Brain microvascular endothelial cell (primary cell): Measurements from ENCODE around the gene RAB17.

Experiments
- DNase-seq: peaks from one replicate; pipeline ENCODE4 v3.0.0-alpha.2; 2020
- H3K27ac ChIP-seq: fragments of 250-450 bp; sonication (Bioruptor Pico); 2 replicates; pipeline ENCODE4 v1.5.1; 2020; ENCODE audit warnings: mild to moderate bottlenecking, moderate library complexity
- H3K27me3 ChIP-seq: fragments of 250-450 bp; sonication (Bioruptor Pico); replicated peaks from 2 replicates; pipeline ENCODE4 v1.5.1; 2020; ENCODE audit warnings: mild to moderate bottlenecking
- H3K36me3 ChIP-seq: fragments of 250-450 bp; sonication (Bioruptor Pico); replicated peaks from 2 replicates; pipeline ENCODE4 v1.5.1; 2020; ENCODE audit warnings: mild to moderate bottlenecking
- H3K4me3 ChIP-seq: 2 replicates; pipeline ENCODE4 v1.5.1; 2011; ENCODE audit warnings: low read depth, mild to moderate bottlenecking, control low read depth, low read length, moderate library complexity
- in situ Hi-C: cut with HindIII; loops from 2 replicates; pipeline ENCODE4 v1.10.0; 2017; ENCODE audit warnings: low sequenced_read_pairs, low pct_ligation_motif_present
- TF ChIP-seq, protein P1 (sequence below): IDR thresholded peaks from 2 replicates; pipeline ENCODE4 v1.5.1; 2011; ENCODE audit warnings: low read depth, mild to moderate bottlenecking, moderate library complexity, low read length, control low read depth, inconsistent platforms; ENCODE audit errors: missing control alignments

RAB17 gene

DNA sequence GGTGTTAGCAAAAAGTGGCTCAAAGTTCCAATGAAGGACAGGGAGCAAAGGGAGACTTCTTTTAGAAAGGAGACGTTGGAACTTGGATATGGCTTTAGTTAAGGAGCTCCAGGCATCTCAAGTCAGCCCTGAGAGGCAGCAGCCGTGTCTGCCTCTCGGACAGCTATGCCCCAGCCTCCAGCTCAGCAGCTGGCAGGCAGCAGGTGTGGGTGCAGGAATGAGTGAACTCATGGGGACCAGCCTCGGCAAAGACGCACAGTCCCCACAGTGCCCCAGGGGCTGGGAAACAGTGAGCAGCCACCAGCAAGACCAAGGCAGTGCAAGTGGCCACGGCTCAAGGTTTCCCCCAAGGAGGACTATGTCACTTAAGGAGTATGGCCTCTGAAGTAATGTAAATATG is 35.2 kb upstream of the RAB17 start:
- no peak for DNase-seq
- Histone ChIP-seq H3K27me3 (no peaks in the 10 kb centered on the region), H3K36me3 (no peaks in the 10 kb centered on the region), H3K4me3 (no peak overlapping the region), H3K27ac (no peak overlapping the region)
- in situ Hi-C loops: no loop called here
- TF ChIP-seq, protein P1, sequence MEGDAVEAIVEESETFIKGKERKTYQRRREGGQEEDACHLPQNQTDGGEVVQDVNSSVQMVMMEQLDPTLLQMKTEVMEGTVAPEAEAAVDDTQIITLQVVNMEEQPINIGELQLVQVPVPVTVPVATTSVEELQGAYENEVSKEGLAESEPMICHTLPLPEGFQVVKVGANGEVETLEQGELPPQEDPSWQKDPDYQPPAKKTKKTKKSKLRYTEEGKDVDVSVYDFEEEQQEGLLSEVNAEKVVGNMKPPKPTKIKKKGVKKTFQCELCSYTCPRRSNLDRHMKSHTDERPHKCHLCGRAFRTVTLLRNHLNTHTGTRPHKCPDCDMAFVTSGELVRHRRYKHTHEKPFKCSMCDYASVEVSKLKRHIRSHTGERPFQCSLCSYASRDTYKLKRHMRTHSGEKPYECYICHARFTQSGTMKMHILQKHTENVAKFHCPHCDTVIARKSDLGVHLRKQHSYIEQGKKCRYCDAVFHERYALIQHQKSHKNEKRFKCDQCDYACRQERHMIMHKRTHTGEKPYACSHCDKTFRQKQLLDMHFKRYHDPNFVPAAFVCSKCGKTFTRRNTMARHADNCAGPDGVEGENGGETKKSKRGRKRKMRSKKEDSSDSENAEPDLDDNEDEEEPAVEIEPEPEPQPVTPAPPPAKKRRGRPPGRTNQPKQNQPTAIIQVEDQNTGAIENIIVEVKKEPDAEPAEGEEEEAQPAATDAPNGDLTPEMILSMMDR: no peak

DNA sequence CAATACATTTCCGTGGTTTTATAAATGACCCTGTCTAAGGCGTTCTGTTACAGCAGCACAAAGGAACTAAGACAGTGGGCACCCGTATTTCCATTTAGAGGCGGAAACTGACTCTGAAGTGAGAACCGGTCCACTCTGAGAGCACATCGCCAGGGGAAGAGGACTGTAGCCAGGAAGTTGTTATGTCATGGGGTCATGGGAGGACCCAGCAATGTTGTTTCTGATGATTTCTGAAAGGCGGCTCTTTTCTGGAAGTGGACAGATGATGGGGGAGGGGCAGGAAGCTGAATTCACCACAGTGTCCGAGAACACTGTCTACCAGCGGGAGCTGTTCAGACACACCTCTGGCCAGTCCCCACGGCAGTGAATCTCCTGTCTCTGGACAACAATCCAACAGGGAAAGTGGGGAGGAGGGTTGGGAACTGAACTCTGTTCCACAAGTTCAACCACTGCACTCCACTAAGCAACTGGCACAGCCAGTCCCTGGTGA is 34.7 kb upstream of the RAB17 start:
- DNase-seq: no peak
- TF ChIP-seq, protein P1: no peak
- H3K36me3 ChIP-seq: no peaks in the 10 kb centered on the region
- no peak overlapping the region for H3K4me3 ChIP-seq
- in situ Hi-C loops: no loop called here
- no peak overlapping the region for H3K27ac ChIP-seq
- H3K27me3 ChIP-seq: no peaks in the 10 kb centered on the region

DNA sequence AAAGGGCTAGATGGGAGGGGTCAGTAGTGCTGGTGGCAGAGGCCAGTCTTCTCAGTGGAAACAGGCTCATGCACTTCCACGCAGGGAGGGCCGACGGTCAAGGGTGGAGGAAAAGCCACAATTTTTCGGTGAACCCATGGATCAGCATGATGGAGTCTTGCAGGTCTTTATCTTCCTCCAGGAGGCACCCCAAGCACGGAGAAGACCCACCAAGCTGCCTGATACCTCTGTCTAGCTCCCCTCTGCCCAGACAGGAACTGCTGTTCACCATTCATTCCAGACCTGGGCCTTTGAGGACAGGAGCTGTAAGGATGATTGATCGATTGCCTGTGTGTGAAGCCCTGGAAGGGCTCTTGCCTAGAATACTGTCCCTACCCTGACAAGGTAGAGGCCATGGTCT is 34.0 kb upstream of the RAB17 start:
- TF ChIP-seq, protein P1: no peak
- H3K27ac ChIP-seq: no peak overlapping the region
- in situ Hi-C loops: no loop called here
- no peaks in the 10 kb centered on the region for H3K36me3 ChIP-seq
- DNase-seq: no peak
- H3K4me3 ChIP-seq: no peak overlapping the region
- H3K27me3 ChIP-seq: no peaks in the 10 kb centered on the region

DNA sequence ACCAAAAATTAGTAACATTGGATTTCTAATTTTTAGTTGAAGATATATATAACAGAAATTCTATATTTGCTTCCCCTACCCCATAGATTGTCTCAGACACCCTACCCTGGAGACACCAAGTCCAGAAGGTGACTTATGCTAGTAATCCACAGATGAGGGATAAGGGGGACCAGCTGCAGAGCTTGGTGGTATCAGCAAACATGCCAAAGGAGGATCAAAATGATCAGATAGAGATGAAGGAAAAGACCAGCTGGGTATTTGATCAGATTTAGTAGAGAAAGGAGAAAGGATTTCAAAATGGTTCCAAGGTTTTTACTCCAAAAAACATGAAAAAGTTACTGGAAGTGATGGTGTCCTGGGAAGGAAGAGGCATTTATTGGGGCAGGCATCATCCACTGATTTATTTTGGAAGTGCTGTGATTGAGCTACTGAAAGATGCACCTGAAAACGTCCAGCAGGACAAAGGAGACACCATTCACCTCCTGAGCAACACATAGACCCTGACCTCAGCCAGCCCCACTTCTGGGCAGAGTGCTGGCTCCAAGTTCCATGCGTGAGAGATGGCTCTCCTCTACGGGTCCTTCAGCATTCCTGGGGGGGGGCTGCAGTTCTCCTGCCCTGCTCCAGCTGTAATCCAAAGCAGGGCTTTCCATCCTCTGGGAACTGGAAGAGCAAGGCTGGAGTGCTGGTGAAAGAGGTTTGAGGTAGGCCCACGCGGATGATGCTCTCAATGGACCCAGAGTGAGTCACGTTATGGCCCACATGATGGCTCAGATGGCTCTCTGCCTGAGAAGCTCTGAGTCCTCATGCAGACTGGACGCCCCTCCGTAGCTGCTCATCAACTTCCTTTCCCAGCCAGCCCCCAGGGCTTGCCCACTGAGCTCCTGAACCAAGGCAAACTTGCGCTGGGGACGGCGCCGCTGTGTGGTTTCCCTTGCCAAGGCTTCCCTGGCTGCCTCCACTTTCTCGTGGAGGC is 33.2 kb upstream of the RAB17 start:
- no peaks in the 10 kb centered on the region for H3K27me3 ChIP-seq
- in situ Hi-C loops: no loop called here
- H3K4me3 ChIP-seq: no peak overlapping the region
- TF ChIP-seq, protein P1: no peak
- H3K36me3 ChIP-seq: no peaks in the 10 kb centered on the region
- H3K27ac ChIP-seq: no peak overlapping the region
- no peak for DNase-seq

DNA sequence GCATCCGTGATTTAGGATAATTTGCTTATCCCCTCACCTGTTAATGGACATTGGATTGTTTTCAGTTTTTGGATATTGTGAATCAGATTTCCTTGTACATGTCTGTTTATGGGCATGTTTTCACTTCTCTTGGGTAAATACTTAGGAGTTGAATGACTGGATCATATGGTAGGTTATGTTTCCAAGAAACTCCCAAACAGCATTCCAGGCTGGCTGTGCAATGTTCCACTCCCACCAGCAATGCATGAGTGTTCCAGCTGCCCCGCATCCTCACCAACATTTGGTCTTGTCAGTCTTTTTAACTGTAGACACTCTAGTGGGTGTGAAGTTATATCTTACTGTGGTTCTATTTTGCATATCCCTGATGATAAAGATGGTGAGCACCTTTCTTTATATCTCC is 27.9 kb upstream of the RAB17 start:
- no peaks in the 10 kb centered on the region for H3K27me3 ChIP-seq
- H3K36me3 ChIP-seq: no peaks in the 10 kb centered on the region
- peak; percentile 24 for DNase-seq
- TF ChIP-seq, protein P1: no peak
- no peak overlapping the region for H3K4me3 ChIP-seq
- no peak overlapping the region for H3K27ac ChIP-seq
- in situ Hi-C loops: no loop called here
